ENCODE data around the gene TAF11L2.
"Not testable (repeated sequence)": the region's sequence is repeated elsewhere in the genome, so short reads cannot be mapped to it uniquely, and the experiment has no call there.

Gene TAF11L2

GRCh38 chr5:17497446-17497845, 585 bp upstream of the TAF11L2 start:
- TF ChIP-seq CTCF (conservative IDR thresholded peaks at IDR 0.05; ENCODE audit: low read depth, low read length): no peak
- H3K4me3 ChIP-seq (ENCODE audit: low read length): no peak overlapping the region
- no peak for DNase-seq (ENCODE audit: low read depth)

GRCh38 chr5:17511775-17512325, 13.8 kb downstream of the TAF11L2 start:
- no peak for DNase-seq (ENCODE audit: low read depth)
- no peak overlapping the region for H3K4me3 ChIP-seq (ENCODE audit: low read length)
- no peak for TF ChIP-seq CTCF (conservative IDR thresholded peaks at IDR 0.05; ENCODE audit: low read depth, low read length)

GRCh38 chr5:17517526-17517925, 19.5 kb downstream of the TAF11L2 start:
- DNase-seq (ENCODE audit: low read depth); H3K4me3 ChIP-seq (ENCODE audit: low read length): not testable (repeated sequence)

GRCh38 chr5:17518067-17518466, 20.0 kb downstream of the TAF11L2 start, which contains the start of gene TAF11L3:
Gene TAF11L3, plus strand, starts transcription at chr5:17518367.
- not testable (repeated sequence) for H3K4me3 ChIP-seq (ENCODE audit: low read length); DNase-seq (ENCODE audit: low read depth)

- not testable (repeated sequence) for DNase-seq (ENCODE audit: low read depth); H3K4me3 ChIP-seq (ENCODE audit: low read length)
Observed at GRCh38 chr5:17519508-17519907, 21.5 kb downstream of the TAF11L2 start.

- not testable (repeated sequence) for H3K4me3 ChIP-seq (ENCODE audit: low read length); DNase-seq (ENCODE audit: low read depth)
Observed at GRCh38 chr5:17521501-17521900, 23.5 kb downstream of the TAF11L2 start, which contains the start of gene TAF11L4. Gene TAF11L4, plus strand, starts transcription at chr5:17521801.

GRCh38 chr5:17524935-17525334, 26.9 kb downstream of the TAF11L2 start, which contains the start of gene TAF11L5:
Gene TAF11L5, plus strand, starts transcription at chr5:17525235.
- DNase-seq (ENCODE audit: low read depth); H3K4me3 ChIP-seq (ENCODE audit: low read length): not testable (repeated sequence)

- DNase-seq (ENCODE audit: low read depth): not testable (repeated sequence)
Observed at GRCh38 chr5:17526504-17526903, 28.5 kb downstream of the TAF11L2 start.

GRCh38 chr5:17528369-17528768, 30.3 kb downstream of the TAF11L2 start, which contains the start of gene TAF11L6:
Gene TAF11L6, plus strand, starts transcription at chr5:17528669.
- DNase-seq (ENCODE audit: low read depth); H3K4me3 ChIP-seq (ENCODE audit: low read length): not testable (repeated sequence)

More at GRCh38 chr5:17526504-17526903, 28.5 kb downstream of the TAF11L2 start:
- not testable (repeated sequence) for H3K4me3 ChIP-seq (ENCODE audit: low read length)
